GM10847 (cell line): Measurements from ENCODE around the gene DYNLT4.
A peak's percentile ranks its signal among the peaks of the same experiment; 100 is the strongest.

ENCODE experiments used
- POLR2A ChIP-seq: IDR thresholded peaks from 2 replicates; pipeline ENCODE4 v1.6.1; 2011; ENCODE audit not compliant: insufficient read length; ENCODE audit errors: extremely low read depth

DYNLT4 gene

DNA sequence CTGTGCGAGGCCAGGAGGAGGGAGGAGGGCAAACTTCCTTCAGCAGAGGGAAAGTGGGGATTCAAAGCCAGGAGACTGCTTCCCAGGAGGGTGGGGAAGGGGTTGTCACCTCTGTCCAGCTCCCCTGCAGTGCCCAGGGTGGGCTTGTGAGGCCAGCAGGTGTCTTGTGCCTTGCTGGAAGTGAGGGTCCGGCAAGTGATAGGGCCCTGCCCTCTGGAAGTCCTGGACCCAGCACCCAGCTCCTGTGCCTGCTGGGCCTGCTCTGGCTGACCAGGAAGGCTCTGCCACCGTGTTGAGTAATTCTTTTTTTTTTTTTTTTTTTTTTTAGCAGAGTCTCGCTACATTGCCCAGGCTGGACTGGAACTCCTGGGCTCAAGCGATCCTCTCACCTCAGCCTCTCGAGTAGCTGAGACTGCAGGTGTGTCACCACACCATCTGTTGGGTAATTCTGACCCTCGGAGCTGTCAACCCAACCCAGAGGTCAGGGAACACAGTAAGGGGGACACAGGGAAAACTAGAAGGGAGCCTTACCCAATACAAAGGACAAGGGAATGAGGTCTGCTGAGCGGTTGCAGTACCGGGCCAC lies 20.2 kb downstream of the DYNLT4 start:
- TF ChIP-seq POLR2A = no peak

DNA sequence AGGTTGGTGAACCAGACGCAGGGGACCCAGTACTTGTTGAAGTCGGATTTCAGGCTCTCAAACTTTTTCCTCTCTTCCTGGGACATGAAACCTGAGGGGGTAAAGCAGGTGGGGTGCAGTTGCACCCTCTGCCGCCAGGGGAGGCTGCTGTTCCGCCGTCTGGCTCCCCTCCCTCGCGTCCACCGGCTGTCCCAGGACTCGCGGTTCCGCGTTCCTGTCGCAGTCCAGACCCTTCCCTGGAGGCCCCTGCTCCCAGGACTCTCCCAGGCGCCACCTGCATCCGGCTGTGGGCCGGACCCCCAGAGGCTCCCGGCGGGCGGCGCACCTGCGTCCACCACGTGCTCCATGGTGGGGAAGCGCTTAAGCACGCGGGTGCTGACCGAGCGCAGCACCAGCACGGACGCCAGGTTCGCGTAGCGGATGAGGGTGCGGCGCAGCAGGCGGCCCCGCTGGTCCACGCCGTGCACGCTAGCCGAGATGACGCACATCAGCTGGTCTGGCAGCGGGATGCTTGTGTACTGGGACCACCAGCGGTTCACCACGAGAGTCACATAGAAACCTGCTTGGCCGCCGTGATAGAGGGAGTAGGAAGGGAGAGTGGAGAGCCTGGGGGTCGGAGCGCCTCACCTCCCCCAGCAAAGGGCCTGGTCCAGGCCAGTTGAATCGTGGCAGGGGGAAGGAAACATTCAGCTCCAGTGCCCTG lies 20.9 kb downstream of the DYNLT4 start:
- TF ChIP-seq POLR2A = no peak

DNA sequence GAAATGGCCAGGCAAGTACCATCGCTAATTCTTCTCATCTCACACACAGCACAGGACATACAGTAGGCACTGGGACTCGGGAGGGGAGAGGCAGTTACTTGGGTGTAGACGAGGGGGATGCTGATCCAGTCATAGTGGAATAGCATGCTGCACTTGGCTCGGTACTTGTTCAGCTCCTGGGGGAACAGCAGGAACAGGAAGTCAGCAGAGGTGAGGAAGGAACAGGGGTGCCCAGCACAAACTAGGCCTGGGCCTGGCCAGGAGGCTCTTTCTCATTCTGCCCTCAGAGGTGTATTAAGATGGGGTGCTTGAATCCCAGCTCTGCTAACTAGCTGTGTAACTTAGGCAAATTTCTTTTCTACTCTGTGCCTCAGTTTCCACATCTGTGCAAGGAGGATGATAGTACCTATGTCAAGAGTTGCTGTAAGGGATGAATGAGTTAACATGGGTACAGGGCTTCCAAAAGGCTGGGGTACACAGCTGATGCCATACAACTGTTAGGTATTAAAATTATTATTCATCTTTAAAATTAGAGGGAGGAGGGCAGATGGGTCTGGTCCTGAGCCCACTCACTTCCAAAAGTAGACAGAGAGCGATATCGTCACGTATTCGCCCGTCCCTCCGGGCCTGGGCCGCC lies 21.5 kb downstream of the DYNLT4 start:
- no peak for TF ChIP-seq POLR2A

DNA sequence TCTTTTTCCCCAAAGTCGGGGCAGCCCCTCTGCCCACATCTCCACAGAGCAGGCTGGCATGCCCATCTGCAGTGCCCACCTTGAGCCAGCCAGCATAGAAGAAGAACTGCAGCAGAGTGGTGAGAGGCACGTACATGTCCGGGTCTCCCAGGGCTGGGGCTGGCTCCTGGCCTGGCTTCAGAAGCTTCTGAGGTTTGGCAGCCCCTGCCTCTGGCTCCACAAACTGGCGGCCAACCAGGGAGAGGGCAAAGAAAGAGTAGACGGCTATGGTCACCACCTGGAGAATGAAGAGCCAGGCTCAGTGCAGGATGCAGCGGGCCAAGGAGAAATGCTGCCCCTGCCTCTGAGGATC lies 22.1 kb downstream of the DYNLT4 start:
- TF ChIP-seq POLR2A = no peak

DNA sequence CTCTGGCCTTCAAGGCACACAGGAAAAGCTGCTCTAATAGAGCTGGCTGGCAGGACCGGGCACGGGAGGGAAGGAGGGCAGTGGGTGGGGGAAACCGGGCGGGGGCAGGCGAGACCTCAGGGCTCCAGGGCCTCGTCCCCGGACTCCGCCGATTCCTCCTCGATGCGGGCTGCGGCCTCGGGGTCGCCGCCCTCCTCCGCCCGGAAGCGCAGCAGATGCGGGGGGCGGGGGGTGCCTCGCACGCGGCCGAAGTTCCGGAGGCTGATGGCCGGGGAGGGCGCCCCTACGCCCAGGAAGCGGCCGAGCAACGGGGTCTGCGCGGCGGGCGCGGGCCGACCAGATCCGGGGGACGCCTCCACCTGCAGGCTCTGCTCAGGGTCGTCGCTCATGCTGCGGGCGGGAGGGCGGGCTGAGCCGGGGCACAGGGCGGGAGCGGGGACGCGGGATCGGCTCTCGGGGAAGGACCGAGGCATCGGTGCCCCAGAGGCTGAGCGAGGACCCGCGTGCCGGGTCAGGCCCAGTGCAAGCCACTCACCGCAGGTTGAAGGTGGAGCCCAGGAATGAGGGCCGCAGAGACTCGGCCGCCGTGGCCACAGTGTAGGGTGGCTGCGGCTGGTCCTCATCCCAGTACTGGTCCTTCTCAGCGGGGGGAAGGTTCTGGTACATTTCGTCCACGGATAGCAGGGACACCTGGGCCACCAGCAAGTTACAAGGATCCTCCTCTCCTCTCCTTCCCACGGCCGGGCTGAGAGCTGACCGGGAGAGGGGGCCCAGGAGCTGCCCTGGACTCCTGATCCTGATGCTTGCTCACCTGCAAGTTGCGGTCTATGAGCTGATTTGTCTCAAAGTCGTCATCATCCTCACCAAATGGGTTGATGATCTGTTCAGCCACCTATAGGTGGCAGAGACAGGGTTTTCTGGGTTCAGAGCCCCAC lies 22.8 kb downstream of the DYNLT4 start:
- TF ChIP-seq POLR2A = peak; percentile 21

DNA sequence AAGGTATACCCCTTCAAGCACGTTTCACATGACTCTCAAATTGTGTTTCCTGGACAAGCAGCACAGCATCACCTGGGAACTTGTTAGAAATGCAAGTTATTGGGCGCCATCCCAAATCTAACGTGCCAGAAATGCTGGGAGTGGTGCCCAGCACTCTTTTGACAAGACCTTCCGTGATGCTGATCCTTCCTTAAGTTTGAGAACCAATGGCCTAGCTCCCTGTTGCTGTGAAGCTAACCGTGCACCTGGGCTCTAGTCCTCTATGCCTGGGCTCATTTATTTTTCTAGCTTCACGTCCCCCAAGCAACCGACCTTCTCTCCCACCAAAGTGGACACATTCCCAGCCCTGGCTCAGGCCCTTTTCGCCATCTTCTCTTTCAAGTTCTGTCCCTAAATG lies 23.5 kb downstream of the DYNLT4 start:
- TF ChIP-seq POLR2A = no peak

DNA sequence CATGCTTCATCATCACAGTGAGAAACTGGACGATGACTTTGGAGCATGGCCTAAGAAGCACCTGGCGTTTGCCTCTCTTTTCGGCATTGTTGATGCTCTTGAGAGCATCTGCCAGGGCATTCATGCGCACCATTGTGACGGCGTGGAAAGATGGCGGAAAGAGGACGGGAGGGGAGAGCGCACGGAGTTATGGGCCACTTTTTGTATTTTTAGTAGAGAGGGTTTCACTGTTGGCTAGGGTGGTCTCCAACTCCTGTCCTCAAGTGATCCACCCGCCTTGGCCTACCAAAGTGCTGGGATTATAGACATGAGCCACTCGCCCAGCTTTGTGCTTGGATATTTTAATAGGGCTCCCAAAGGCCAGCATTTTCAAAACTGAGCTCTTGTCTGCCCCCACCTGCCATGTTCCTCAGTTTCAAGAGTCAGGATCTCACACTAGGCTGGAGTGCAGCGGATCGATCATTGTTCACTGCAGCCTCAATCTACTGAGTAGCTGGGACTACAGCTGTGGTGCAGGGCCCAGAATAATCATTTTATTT lies 26.5 kb downstream of the DYNLT4 start:
- no peak for TF ChIP-seq POLR2A

DNA sequence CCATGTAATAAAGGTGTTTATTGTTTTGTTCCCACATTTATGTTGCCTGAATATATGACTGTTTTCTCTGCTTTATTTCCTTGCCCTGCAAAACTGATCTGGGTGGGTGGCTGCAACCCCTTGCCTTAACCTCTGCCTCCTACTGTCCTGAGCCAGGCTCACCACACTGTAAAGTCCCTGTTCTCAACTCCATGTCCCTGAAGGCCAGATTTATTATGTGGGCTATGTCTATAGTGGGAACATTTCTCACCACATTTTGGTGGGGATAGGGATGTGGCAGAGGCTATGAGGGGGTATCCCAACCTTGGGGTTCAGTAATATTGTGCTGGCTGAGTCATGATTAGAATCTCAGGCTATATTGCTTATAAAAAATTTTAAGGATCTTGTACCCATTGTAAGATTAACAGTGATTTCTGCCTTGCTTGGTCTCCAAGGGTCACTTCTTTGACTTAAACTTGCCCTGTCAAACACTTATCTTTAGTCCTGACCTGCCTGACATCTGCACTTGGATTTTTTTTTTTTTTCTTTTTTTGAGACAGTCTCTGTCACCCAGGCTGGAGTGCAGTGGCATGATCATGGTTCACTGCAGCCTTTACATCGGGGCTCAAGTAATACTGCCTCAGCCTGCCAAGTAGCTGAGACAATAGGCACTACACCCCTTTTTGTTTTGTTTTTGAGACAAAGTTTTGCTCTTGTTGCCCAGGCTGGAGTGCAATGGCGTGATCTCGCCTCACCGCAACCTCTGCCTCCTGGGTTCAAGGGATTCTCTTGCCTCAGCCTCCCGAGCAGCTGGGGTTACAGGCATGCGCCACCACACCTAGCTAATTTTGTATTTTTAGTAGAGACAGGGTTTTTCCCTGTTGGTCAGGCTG lies 28.2 kb downstream of the DYNLT4 start:
- no peak for TF ChIP-seq POLR2A

DNA sequence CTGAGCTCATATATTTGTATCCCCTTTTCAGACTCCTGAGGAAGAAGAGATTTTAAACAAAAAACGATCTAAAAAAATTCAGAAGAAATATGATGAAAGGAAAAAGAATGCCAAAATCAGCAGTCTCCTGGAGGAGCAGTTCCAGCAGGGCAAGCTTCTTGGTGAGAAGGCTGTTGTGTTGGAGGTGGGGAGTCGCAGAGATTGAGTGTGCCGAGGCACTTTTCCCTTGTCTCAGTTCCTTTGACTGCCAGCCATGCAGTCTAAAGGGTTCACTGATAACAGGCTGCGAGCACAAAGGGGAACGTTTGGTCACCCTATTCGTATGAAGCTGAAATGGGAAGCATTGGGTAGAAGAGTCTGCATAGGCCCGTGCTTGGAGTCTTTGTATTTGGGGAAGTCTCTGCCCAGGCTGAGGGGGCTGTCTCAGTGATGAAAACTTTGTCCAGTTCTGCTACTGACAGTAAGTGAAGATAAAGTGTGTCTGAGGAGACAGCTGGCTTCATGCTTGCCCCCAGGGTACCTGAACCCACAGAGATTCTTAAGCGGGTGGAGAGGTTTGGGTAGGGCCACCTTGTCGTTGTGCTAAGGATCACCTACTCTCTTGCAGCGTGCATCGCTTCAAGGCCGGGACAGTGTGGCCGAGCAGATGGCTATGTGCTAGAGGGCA lies 29.0 kb downstream of the DYNLT4 start:
- TF ChIP-seq POLR2A = no peak

DNA sequence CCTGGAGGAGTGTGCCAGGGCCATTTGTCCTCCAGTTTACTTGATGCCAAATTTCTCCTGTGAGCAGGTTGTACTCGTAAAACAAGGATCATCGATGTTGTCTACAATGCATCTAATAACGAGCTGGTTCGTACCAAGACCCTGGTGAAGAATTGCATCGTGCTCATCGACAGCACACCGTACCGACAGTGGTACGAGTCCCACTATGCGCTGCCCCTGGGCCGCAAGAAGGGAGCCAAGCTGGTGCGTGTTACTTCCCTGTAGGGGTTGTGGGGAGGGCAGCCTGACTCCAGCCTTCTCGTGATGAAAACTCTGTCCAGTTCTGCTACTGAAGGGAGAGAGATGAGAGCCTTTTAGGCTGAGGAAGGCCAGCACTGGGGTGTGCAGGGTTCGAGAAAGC lies 29.6 kb downstream of the DYNLT4 start:
- no peak for TF ChIP-seq POLR2A

DNA sequence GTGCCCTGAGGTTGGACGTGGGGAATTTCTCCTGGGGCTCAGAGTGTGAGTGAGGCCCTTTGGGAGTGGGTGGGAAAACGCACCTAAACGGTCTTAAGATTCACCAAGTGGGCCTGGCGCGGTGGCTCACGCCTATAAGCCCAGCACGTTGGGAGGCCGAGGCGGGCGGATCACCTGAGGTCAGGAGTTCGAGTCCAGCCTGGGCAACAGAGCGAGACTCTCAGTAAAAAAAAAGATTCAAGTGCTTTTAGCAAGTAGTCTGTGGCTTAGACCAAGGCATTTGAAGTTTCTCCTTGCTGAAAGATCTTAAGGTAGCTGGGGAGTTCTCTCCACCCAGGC lies 30.5 kb downstream of the DYNLT4 start:
- TF ChIP-seq POLR2A = no peak

DNA sequence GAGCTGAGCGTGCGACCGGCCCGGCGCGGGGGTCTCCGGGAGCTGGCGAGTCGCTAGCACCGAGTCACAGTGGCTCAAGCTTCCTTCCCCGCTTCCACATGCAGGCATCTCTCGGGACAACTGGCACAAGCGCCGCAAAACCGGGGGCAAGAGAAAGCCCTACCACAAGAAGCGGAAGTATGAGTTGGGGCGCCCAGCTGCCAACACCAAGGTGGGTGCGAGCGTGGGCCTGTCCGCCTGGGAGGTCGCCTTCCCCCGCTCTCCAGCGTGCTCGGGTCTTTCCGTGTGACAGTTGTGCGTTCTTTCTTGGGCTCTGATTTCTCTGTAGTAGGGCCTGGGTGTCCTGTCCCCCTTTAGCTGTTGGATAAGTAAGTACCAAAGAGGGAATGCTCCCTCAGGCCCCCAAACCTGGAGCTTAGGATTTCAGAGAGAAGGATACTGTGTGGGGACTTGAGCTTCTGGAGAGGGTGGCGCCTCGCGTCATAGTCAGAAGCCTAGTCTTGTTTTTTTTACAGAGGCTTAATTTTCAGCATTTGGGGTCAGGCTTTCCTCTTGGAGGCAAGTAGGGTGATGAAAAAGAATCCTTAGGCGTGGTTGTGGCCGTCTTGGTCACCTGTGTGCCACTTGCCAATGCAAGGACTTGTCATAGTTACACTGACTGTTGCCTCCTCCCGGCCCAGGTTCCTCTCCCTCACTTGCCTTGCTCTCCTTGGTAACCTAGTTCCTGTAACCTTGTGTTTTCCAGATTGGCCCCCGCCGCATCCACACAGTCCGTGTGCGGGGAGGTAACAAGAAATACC lies 31.0 kb downstream of the DYNLT4 start:
- TF ChIP-seq POLR2A = peak; percentile 20
